HG03135 (cell line): ENCODE measurements around the gene VAX1.

Experiments
- ATAC-seq: cut with Tn5 transposase; IDR thresholded peaks from one replicate; pipeline ENCODE4 v1.9.1; 2021; ENCODE audit warnings: mild to moderate bottlenecking, moderate library complexity; ENCODE audit not compliant: unreplicated experiment

Gene VAX1

DNA sequence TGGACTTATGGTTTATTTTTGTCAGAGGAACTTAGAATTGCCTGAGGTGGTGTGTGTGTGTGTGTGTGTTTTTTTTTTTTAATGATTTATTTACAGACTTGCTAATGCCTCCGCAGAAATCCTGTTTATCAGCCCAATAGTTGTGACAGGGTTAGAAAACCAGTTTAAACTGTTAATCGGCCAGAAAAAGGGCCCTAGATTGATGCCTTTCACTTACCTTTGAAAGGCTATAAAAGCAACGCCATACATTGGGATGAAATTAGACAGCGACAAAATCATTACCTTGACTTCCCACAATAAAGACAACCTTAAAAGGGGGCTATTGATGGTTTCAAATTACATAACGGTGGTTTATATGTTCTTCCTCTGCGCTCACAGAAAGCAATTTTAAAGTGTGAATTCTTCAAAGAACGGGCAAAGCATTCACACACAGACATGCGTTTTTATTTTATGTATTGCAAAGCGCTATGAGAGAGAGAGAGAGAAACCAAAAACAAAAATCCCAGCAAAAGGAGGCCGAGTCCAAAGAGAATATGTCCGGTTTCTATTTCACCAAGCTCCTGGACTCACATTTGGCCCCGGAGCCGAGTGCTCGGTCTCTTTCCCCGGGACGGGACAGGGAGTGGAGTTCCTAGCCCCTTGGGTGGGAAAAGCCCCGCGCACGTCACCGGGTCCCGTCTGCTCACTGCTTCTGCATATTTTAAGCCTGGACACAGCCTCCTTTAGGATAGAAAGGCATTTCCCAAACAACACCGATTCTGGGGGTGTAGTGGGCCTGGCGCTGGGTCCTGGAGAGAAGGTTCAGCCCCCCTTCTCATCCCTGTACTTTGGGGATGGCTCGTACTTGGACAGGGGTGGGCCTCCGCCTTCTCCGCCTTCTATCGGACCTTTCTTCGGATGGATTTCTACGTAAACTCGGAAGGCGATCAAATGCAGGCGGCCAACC, 26.8 kb upstream of the VAX1 start:
- ATAC-seq, result no peak

DNA sequence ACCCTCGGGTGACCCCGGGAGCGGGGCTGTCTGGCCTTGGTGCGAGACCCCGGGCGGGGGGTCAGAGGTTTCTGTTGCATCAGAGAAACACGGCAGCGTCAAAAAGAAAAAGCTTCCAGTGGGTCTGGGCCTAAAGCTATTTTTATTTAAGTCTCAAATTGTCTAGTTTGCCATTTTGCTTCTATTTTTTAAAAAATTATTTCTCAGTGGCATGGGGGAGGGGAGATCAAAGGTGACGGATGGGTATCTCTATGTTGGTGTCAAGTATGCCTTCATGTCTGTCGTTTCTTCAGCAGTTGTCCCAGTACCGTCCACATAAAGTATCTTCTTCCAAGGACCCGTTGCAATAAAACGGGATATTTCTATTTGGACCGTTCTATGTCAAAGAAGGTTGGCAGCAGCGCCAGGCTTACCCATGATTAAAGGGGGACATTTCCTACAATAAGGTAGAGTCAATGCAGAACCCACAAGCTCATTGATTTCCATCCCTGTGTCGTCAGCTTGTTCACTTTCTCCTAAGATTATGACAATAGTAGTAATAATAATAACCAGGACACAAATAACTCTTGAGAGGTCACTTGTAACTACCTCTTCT, 26.0 kb upstream of the VAX1 start:
- no peak for ATAC-seq

DNA sequence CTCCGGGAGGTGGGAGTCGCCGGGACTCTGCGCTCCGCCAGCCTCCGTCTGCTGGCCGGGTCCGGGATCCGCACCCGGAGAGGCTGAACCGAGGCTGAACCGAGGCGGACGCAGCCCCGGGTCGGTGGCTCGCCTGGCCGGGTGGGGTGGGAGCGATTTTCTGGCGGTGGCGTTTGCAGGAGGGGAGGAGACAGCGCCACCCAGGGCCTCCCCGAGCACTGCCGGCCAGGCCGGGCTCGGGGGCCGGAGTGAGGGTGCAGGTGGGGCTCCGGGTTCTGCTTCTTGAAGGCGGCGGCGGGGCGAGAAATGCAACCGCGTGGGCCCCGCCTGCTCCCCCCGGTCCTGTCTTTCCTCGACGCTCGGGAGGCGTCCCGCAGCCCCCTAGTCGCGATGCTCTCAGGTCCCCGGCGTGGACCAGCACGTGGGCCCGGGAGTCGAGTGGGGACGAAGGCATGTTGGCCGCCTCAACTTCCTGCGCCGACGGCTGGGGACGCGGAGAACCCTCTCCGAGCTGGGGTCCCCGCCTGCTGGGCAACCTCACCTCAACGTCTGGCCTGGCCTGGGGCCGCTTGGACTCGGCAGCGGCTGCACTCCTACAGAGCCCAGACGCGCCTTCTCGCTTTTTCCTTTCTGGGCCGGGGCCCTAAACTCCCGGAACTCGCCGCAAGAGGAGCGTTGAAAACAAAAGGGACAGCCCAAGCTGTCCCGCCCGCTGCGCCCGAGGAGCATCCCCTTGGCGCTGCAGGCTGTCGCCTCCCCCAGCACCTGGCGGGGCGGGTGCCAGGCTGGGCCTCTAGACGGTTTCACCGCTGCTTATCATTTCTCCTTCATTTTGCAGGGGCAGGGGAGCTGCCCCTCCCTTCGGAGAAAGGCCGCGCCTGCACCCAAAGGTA, 25.2 kb upstream of the VAX1 start:
- no peak for ATAC-seq

DNA sequence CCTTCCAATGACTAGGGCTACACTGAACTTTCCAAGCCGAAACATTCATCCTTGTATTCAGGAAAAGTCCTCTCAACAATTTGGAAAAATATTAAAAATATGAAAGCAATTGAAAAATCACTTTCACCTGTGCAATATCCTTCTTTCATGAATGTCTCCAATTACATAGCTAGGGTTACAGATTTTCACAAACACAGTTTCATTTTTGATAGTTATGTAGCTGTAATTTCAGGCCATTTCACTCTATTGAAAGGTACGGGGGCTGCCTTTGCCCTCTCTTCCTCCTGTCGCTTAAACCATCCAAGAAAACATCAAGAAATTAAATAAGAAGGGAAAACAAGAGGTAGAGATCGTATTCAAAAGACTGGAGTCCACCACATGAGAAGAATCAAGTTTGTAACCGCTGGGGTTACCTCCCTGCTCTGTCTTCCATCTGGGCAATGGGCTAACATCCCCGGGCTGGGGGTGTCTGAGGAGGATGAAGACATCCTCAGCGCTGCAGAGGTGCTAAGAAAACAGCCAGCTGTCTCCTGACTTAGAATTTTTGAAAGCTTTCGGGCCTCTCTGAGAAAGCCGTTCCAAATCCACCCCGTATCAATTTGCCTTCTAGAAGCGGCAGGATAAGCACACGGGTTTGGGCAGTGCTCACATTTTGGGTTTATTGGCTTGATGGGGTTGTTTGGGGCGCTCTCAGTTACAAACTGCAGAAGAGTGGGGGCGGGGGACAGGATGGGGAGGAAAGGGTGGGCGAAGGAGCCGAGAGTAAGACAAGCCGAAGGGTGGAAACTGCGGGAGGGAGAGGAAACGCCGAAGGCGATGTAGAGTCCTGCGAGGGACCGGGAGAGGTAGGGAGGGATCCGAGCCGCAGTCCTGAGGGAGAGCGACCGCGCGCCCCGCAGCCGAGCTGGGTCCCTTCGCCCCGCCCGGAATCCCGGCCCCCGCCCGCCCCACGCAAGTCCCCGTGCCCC, 24.3 kb upstream of the VAX1 start:
- ATAC-seq, result no peak

DNA sequence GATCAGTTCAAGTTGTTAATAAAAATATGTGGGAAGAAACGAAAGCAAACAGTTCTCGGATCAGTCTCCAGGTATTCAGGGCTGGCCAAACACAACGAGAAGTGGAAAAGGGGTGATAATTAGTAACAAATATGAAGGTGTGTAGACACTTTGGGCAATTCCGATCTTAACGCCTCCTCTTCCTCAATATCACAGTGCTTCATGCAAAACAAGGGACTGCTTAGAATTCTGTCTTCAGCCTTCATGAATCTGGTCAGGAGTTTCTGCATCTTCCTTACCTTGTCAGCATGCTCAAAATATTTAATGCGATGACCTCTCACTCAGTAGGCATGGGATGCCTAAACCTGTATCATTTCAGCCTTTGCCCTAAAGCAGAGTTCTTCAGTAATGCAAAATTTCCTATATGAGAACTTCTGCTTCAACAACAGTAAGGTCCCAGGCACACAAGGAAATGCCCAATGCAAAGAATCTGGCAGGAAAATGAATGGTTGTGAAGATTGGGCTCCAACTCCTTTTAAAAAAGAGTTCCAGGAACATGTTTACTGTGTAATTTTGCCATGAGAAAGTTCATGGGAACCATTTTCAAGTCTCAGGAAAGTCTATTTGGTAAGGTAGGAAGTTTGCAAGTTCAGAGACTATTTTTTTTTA, 23.4 kb upstream of the VAX1 start:
- ATAC-seq, result no peak

DNA sequence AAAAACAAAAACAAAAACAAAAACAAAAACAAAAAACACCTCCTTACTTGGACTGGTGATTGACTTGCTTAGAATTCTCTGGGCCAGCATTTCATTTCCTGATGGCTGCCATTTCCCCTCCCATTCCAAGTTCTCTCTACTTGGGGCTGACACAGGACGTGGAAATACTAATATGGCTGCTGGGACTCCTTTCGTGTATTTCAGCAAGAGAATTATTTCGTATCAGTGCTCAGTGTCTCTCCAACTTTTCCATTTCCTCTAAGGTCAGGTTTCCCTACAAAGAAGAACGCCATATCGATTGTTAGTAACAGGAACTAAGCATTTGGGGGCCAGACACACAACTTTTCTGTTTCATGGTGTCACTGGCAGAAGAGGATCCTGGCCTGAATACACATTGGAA, 22.5 kb upstream of the VAX1 start:
- no peak for ATAC-seq

DNA sequence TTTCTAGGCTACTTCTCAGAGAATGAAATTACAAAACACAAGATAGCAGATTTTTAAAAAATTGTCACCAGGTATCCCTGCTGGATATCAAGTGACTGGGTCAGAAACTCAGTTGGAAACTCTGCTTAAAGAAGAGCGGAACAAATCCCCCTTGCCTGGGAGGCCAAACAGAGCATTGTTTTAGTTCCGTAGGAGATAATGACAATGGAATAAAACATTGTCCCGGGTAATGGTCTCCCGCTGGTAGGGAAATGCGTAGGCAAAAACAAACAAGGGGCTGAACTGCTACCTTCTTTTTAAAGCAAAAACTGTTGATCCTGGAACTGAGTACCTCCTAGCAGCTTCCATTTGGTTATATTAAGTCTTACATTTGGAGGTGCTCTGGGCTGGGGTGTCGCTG, 21.3 kb upstream of the VAX1 start:
- no peak for ATAC-seq

DNA sequence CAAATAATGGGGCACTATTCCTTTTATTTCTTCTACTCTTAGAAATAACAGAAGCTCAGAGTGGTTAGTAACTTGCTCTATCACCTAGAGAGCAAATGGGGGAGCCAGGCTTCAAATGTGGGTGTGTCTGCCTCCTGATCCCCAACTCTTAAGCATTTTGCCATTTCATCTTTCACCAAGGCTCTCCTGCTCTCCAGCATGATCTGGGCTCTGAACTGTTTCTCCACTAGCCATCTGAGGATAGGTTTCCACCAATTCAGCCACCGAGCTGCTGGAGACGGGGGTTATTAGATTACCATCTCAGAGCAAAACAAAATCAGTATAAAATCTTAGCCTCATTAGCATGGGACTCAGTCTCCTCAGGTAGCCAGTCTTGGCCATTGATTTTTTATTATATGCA, 20.2 kb upstream of the VAX1 start:
- no peak for ATAC-seq

DNA sequence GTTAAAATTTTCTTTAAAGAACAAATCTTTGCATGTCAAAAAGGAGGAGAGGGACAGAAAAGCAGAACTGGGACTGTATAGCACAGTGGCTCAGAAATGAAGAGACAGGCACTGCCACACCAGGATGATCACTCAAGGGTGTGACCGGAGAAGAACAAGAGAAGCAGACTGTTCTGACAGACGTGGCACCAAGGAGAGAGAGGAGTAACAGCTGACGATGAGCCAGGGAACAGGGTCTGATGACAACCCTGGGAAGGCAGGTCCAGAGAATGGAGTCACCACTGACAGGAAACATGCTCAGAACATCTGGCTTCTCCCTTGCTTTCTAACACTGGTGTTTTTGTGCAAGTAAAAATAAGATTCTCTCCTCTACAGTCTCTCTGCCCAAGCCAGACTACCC, 14.6 kb upstream of the VAX1 start:
- ATAC-seq, result no peak

DNA sequence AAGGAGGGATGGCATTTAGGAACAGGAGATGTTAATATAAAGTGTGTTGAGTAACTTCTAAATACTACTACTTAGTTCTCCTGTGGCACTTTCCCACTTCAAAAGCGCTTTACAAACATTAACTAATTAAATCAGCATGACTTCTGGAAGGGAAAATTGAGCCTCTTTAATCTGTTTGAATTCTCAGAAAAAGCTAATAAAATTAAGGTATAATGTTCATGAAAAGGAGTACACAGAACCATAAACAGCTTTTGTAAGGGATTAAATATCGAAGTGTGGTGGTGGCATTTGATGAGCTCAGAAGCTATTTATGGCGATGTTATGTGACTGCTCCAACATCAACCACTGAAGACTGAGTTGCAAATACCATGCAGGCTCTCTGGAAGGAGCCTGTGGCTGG, 10.2 kb upstream of the VAX1 start:
- no peak for ATAC-seq

DNA sequence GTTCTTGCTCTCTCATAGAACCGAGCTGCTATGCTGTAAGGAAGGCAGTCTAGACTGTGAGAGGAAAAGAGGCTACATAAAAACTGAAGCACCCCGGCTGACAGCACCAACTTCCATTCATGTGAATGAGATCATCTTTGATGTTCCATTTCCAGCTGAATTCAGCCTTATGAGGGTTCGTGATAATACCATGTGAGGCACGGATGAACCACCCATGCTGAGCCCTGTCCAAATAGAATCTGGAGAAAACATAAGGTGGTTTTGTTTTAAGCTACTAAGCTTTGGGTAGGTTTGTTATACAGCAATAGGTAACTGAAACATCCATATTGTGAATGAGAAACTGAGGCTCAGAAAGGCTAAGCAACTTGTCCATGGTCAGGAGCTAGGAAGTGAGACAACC, 6.9 kb upstream of the VAX1 start:
- no peak for ATAC-seq

DNA sequence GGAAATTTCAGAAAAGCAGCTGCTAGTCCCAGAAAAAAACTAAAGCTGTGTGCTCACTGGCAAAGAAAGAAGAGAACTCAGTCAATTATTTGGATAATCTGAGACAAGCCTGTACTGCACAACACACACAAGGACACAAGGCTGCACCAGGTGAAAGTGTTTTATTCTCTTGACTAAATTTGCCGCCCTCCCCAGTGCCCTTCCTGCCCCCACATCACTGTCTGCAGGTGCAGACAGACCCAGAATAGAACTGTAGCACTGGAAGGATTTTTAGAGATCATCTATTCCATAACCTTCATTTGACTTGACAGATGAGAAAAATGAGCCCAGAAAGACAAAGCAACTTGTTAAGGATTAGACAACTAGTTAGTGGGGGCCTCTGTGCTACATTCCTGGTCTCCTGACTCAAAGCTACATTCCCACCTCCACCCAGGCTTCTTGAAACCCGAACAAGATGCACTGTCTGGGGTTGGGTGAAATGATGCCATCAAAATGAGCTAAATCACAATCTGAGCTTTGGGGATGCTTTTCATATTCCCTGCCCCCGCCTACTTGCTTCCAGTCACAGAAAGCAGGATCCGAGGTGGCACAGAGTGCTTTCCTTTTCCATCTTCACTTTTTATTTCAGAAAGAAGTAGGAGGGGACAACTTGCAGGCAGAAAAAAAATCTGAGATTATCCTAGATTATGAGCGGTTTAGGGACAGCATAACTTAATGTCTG, 5.2 kb upstream of the VAX1 start:
- no peak for ATAC-seq

DNA sequence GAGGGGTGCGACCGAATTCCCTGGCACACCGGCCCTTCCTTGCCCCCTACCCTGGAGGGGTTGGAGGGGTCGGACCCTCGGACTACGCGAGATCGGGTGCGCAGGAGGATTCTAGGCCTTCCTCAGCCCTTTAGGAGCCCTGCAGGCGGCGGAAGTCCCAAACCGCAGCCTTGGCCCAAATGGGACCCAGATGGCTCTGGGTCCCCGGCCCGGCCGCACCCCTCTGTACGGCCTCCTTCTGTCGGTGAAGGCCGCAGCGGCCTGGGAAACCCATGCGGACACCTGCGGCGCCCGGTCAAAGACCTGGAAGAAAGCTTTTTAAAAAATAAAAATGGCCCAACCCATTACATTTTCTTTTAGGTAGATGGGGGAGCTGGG, 2.4 kb upstream of the VAX1 start:
- ATAC-seq, result no peak

DNA sequence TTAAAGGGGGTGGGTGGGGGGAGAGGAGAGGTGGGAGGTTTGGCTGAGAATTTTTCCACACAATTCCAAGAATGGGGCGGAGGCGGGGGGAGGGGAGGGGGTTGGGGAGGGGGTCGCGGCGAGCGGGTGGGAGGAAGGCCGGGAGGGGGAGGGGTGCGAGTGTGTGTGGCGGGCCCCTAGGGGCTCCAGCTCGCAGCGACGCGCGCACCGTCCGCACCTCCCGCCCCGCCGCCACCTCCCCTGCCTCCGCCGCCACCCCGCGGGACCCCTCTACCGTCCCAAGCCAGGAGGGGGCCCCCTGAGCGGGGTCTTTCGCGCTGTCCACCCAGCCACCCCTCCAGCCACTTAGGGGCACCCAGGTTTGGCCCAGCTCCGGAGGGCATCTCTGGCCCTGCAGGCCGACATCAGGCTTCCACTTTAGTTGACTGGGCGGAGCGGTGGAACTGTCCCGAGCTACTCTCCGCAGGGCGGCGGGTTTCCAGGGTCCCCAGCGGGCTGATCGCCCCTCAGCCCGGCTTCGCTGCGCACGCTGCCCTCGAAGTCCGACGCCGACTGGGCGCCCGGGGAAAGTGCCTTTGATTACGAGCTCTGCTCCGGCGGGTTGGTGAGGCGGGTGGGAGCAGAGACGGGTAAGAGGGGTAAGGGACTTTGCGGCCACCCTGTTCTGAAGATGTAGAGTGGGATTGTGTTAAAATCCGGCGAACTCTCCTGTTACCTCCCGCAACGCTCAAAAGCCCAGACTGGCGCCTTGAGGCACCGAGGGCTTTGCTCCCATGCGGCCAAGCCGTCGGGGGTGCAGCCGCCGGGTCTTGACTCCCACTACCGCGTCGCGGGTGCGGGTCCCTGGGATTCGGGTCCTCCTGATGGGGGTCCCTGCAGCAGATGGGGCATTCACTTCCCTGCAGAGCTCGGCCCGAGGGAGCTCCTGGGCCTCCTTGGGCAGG, 1.8 kb upstream of the VAX1 start:
- ATAC-seq, result no peak

DNA sequence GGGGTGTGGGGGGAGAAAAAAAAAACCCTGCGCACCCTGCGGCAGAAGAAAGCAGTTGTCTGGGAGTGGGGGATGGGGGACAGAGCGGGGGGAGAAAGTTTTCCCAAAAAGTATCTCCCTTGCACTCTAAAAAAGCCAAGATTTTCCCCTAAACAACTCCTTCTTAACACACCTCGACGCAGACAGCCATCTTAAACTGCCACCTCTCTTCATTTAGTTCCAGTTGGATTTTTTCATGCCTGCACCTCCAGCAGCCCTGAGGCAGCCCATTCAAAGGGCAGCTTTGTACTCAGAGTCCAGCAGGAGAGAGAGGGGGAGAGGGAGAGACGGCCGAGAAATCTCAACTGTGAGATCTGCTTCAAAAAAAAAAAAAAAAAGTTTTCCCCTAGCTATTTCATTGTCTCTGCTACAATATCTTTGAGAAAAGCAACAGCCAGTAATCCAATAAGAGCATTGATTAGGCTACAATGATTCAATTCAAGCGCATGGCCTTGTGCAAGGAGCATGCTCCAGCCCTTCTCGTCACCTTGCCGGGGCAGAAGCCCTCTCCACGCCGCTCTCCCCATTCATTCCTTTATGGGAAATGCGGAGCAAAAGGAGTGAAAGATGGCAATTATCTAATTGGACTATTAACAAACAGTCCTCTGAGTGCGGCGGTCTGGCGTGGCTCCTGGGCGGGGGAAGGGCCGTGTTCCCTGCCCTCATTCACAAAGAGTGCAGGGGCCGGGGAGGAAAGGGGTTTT, 939 bp upstream of the VAX1 start:
- no peak for ATAC-seq

DNA sequence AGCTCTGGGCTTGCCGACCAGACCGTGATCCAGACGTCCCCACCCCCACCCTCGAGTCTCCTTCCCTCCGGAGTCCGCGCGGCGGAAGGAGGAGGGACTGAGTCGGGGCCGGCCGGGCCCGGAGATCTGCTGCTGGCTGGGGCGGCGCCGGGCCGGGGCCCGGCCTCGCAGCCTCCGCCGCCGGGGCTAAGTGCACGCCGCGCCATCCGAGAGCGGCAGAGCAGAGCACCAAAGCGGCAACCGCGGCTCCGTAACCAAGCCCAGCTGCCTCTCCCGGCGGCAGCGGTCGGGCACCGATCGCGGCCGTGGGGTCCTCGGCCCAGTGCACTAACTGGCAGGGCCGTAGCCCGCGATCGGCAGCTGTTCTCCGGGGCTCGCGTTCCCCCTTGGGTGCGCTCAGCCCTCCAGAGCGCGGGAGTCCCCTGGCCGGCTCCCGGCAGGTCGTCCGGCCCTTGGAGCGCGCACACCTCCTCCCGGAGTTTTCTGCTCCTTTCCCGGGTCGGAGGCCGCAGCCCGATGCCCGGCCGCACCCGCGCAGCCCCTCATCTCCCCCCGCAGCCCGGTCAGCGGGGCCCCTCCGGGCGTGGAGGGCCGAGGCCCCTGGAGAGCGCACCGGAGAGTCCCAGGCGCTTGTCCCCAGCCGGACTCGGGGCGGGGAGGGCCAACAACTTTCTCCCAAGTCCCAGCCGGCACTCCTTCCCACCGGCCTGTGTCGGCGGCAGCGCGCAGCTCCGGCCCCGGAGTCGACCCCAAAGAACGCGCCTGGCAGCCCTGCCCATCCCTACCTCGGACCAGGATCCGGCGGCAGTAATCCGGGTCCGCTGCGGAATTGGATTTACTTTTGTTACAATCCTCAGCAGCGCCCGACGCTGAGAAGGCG, 799 bp downstream of the VAX1 start:
- ATAC-seq, result no peak
